SW 1271 (cell line): Measurements from ENCODE around the gene ZNF841.
A peak's percentile ranks its signal among the peaks of the same experiment; 100 is the strongest.
"Not testable (repeated sequence)": the region's sequence is repeated elsewhere in the genome, so short reads cannot be mapped to it uniquely, and the experiment has no call there.

Source experiments
- DNase-seq, 2 experiments: peaks; one replicate each; lab custom pipeline; 2025; lab: John Stamatoyannopoulos, UW

Gene ZNF841

GRCh38 chr19:52095172-52096014, at the start of gene ZNF841:
Gene ZNF841, minus strand, starts transcription at chr19:52095765. Its CDS starts 10,964 bp downstream, at chr19:52084801.
- DNase-seq: peak; percentile 16 to 70

GRCh38 chr19:52142001-52142595, 46.5 kb upstream of the ZNF841 start:
- DNase-seq: no peak

GRCh38 chr19:52141203-52141602, 45.6 kb upstream of the ZNF841 start:
- DNase-seq: no peak

- DNase-seq: no peak
Measured at GRCh38 chr19:52140032-52140710, 44.6 kb upstream of the ZNF841 start.

- peak; percentile 58 to 78 for DNase-seq
Measured at GRCh38 chr19:52139252-52140031, 43.9 kb upstream of the ZNF841 start, which contains the start of gene ZNF616. Gene ZNF616, minus strand, starts transcription at chr19:52139938. Its CDS starts 9,426 bp downstream, at chr19:52130512.

- DNase-seq: no peak
Measured at GRCh38 chr19:52138983-52139251, 43.4 kb upstream of the ZNF841 start.

GRCh38 chr19:52138278-52138982, 42.9 kb upstream of the ZNF841 start:
- no peak for DNase-seq

- DNase-seq: no peak
Measured at GRCh38 chr19:52120286-52120685, 24.7 kb upstream of the ZNF841 start.

- no peak for DNase-seq
Measured at GRCh38 chr19:52115526-52116053, 20.0 kb upstream of the ZNF841 start.

- no peak for DNase-seq
Measured at GRCh38 chr19:52114691-52115090, 19.1 kb upstream of the ZNF841 start.

- no peak for DNase-seq
Measured at GRCh38 chr19:52112624-52113023, 17.1 kb upstream of the ZNF841 start.

GRCh38 chr19:52110780-52111179, 15.2 kb upstream of the ZNF841 start:
- no peak for DNase-seq

GRCh38 chr19:52102782-52103181, 7.2 kb upstream of the ZNF841 start:
- no peak for DNase-seq

GRCh38 chr19:52101866-52102562, 6.4 kb upstream of the ZNF841 start:
- no peak for DNase-seq

GRCh38 chr19:52099497-52100138, 4.1 kb upstream of the ZNF841 start:
- DNase-seq: no peak

GRCh38 chr19:52096416-52096815, 851 bp upstream of the ZNF841 start:
- DNase-seq: not testable (repeated sequence)

GRCh38 chr19:52094526-52095130, 937 bp downstream of the ZNF841 start:
- DNase-seq: no peak

GRCh38 chr19:52086481-52086880, 9.1 kb downstream of the ZNF841 start:
- peak in 1 of 2 experiments; percentile 5 for DNase-seq

- no peak for DNase-seq
Measured at GRCh38 chr19:52070496-52070895, 25.1 kb downstream of the ZNF841 start.

- no peak for DNase-seq
Measured at GRCh38 chr19:52069653-52070052, 25.9 kb downstream of the ZNF841 start.
